HCT116 (cell line): ENCODE results near the gene GBX1. TPM values are rescaled to one million over a fixed set of nuclear protein-coding genes. Genes with fewer than 3 reads are reported as not detected.

ENCODE experiments used
- ATAC-seq: fragments of 200-7000 bp; cut with Tn5 transposase; 2 replicates; pipeline ENCODE4 v1.9.1; 2020; ENCODE audit warnings: mild to moderate bottlenecking, moderate library complexity
- BruUV-seq: library from RNA; stranded (reverse); fragments of 400-500 nt; replicated peaks from 2 replicates; lab custom pipeline; 2021; lab: Mats Ljungman, UMichigan
- CTCF ChIA-PET: fragments of 300-600 bp; sonication (Branson Sonifier 250); formaldehyde crosslinking; loops from one replicate; lab custom pipeline; 2021; ENCODE audit warnings: antibody characterized with exemption; lab: Charles Lee
- POLR2A ChIA-PET: fragments of 300-600, 350-600 bp; sonication (Branson Sonifier 250); formaldehyde crosslinking; loops from one replicate; lab custom pipeline; 2021; ENCODE audit warnings: antibody characterized with exemption; lab: Charles Lee
- RAD21 ChIA-PET, 2 experiments: fragments of 300-600 bp; sonication (Branson Sonifier 250); formaldehyde crosslinking; loops; one replicate each; lab custom pipeline; 2023; ENCODE audit warnings: low total read pairs in 2 of 2; ENCODE audit not compliant: uncharacterized antibody in 2 of 2, unreplicated experiment in 2 of 2, low non-redundant PET in 1 of 2; lab: Charles Lee
- DNase-seq: peaks from one replicate; pipeline ENCODE4 v3.0.0-alpha.2; 2010; ENCODE audit warnings: low read depth, low spot score
- H2AFZ ChIP-seq: fragments of 200-600 bp; shearing (Covaris generic), sonication (generic); 2 replicates; pipeline ENCODE4 v1.6.1; 2017; ENCODE audit warnings: low read depth, mixed run types, mixed read lengths, antibody characterized with exemption, low read length; ENCODE audit not compliant: poor library complexity, severe bottlenecking
- H3K27ac ChIP-seq: 2 replicates; pipeline ENCODE4 v1.5.1; 2012; ENCODE audit warnings: low read depth, low read length
- H3K27me3 ChIP-seq: fragments of 200-600 bp; sonication (generic); 2 replicates; pipeline ENCODE4 v1.6.1; 2016; ENCODE audit warnings: mixed run types, low read length, mixed read lengths; ENCODE audit not compliant: insufficient read depth
- H3K36me3 ChIP-seq, 2 experiments: fragments of 200-500 bp in 1 of 2; fragments of 200-600 bp in 1 of 2; sonication (Bioruptor generic) in 1 of 2; sonication (generic) in 1 of 2; 2 replicates each; pipeline versions ENCODE4 v1.5.1 to v1.6.1; 2014 to 2016; ENCODE audit warnings: low read length in 2 of 2, inconsistent platforms in 1 of 2, mixed read lengths in 1 of 2, mixed run types in 1 of 2; ENCODE audit not compliant: insufficient read depth in 2 of 2, control insufficient read depth in 1 of 2
- H3K4me1 ChIP-seq, 2 experiments: fragments of 200-600 bp in 1 of 2; sonication (generic) in 1 of 2; 2 replicates each; pipeline versions ENCODE4 v1.5.1 to v1.6.1; 2012 to 2017; ENCODE audit warnings: low read length in 2 of 2, inconsistent platforms in 1 of 2, mild to moderate bottlenecking in 1 of 2, mixed read lengths in 1 of 2, mixed run types in 1 of 2, moderate library complexity in 1 of 2; ENCODE audit not compliant: insufficient read depth in 2 of 2, control insufficient read depth in 1 of 2
- H3K4me2 ChIP-seq: fragments of 200-600 bp; sonication (generic); 2 replicates; pipeline ENCODE4 v1.6.1; 2017; ENCODE audit warnings: mixed run types, low read length, mixed read lengths
- H3K4me3 ChIP-seq, 2 experiments: fragments of 200-600 bp in 1 of 2; sonication (generic) in 1 of 2; replicated peaks in 1 of 2; 2 replicates each; pipeline ENCODE4 v1.5.1; 2011 to 2016; ENCODE audit warnings: low read length in 2 of 2, control low read depth in 1 of 2, low read depth in 1 of 2, mild to moderate bottlenecking in 1 of 2, mixed read lengths in 1 of 2, mixed run types in 1 of 2
- H3K79me2 ChIP-seq: fragments of 200-600 bp; sonication (generic); 2 replicates; pipeline ENCODE4 v1.6.1; 2017; ENCODE audit warnings: mild to moderate bottlenecking, mixed run types, low read length, moderate library complexity, mixed read lengths; ENCODE audit not compliant: insufficient read depth
- H3K9ac ChIP-seq: fragments of 200-600 bp; sonication (generic); 2 replicates; pipeline ENCODE4 v1.6.1; 2016; ENCODE audit warnings: low read length, mixed read lengths
- H3K9me2 ChIP-seq: fragments of 200-600 bp; sonication (generic), shearing (Covaris generic); 2 replicates; pipeline ENCODE4 v1.6.1; 2017; ENCODE audit warnings: mixed run types, mild to moderate bottlenecking, moderate library complexity; ENCODE audit not compliant: insufficient read depth
- H3K9me3 ChIP-seq, 2 experiments: fragments of 200-500 bp in 1 of 2; fragments of 200-600 bp in 1 of 2; sonication (Bioruptor generic) in 1 of 2; sonication (generic) in 1 of 2; 2 replicates each; pipeline ENCODE4 v1.6.1; 2014 to 2017; ENCODE audit warnings: low read length in 2 of 2, mixed read lengths in 2 of 2, inconsistent platforms in 1 of 2, low read depth in 1 of 2, mild to moderate bottlenecking in 1 of 2, mixed run types in 1 of 2, moderate library complexity in 1 of 2; ENCODE audit not compliant: control insufficient read depth in 1 of 2, insufficient read depth in 1 of 2
- H4K20me1 ChIP-seq: fragments of 200-600 bp; sonication (generic), shearing (Covaris generic); 2 replicates; pipeline ENCODE4 v1.6.1; 2017; ENCODE audit warnings: mixed run types, mild to moderate bottlenecking, moderate library complexity; ENCODE audit not compliant: insufficient read depth
- ATF3 ChIP-seq: IDR thresholded peaks from 2 replicates; pipeline ENCODE4 v1.6.1; 2012
- CBX3 ChIP-seq: IDR thresholded peaks from 2 replicates; pipeline ENCODE4 v1.6.1; 2012; ENCODE audit warnings: low read depth
- CEBPB ChIP-seq: IDR thresholded peaks from 2 replicates; pipeline ENCODE4 v1.6.1; 2012; ENCODE audit warnings: low read depth
- EGR1 ChIP-seq: IDR thresholded peaks from 2 replicates; pipeline ENCODE4 v1.6.1; 2012; ENCODE audit warnings: low read depth
- ELF1 ChIP-seq: IDR thresholded peaks from 2 replicates; pipeline ENCODE4 v1.6.1; 2012; ENCODE audit warnings: low read depth, borderline replicate concordance
- EZH2 ChIP-seq: fragments of 200-600 bp; sonication (generic); IDR thresholded peaks from 2 replicates; pipeline ENCODE4 v1.6.1; 2017; ENCODE audit warnings: antibody characterized with exemption, mixed run types
- EZH2phosphoT487 ChIP-seq: fragments of 200-600 bp; IDR thresholded peaks from 2 replicates; pipeline ENCODE4 v1.6.1; 2018; ENCODE audit warnings: antibody characterized with exemption, borderline replicate concordance
- JUND ChIP-seq: IDR thresholded peaks from 2 replicates; pipeline ENCODE4 v1.6.1; 2012
- SP1 ChIP-seq: IDR thresholded peaks from 2 replicates; pipeline ENCODE4 v1.6.1; 2012; ENCODE audit warnings: low read depth
- SRF ChIP-seq: IDR thresholded peaks from 2 replicates; pipeline ENCODE4 v1.6.1; 2012; ENCODE audit warnings: low read depth
- YY1 ChIP-seq: IDR thresholded peaks from 2 replicates; pipeline ENCODE4 v1.6.1; 2011; ENCODE audit warnings: low read length, low read depth, moderate library complexity, mild to moderate bottlenecking; ENCODE audit not compliant: insufficient replicate concordance; ENCODE audit errors: extremely low read depth
- ZFX ChIP-seq: fragments of 450-650 bp; IDR thresholded peaks from 2 replicates; pipeline ENCODE4 v1.6.1; 2017
- intact Hi-C: fragments of 100-400 bp; cut with micrococcal nuclease; formaldehyde crosslinking; loops from 2 replicates; pipeline ENCODE4 v1.10.0; 2022
- total RNA-seq: library from RNA; stranded (reverse); gene quantifications from one replicate; pipeline ENCODE4 v1.2.1, GENCODE V29; 2021; ENCODE audit not compliant: unreplicated experiment
- TF ChIP-seq, protein P1 (sequence below): IDR thresholded peaks from 2 replicates; pipeline ENCODE4 v1.6.1; 2011; ENCODE audit warnings: mild to moderate bottlenecking, low read length, moderate library complexity; ENCODE audit not compliant: insufficient replicate concordance; ENCODE audit errors: extremely low read depth

GBX1 gene
- total RNA-seq, 1 experiment from 2014 or later: 0.86 TPM

GRCh38 chr7:151109094-151110048 lies 58.1 kb downstream of the GBX1 start:
- H3K36me3 ChIP-seq: peaks cover 0 to 2% of the 10 kb centered on the region in 2 experiments; a peak in 1 of 4 replicates
- no peaks in the 10 kb centered on the region for H3K9me2 ChIP-seq
- RAD21 ChIA-PET: interaction anchor here in 1 of 2 experiments (1.3 kb wide), 1 partner anchor 100 kb away, joined by 3 read pairs; no protein-coding TSS in a partner anchor
- no TSS peak for BruUV-seq
- POLR2A ChIA-PET: interaction anchor here (1.3 kb wide), 1 partner anchor 15 kb away, joined by 4 read pairs; no protein-coding TSS in a partner anchor
- H3K27ac ChIP-seq: no peak overlapping the region
- no peaks in the 10 kb centered on the region; the same call in 1 of the 2 replicates for H4K20me1 ChIP-seq
- H3K27me3 ChIP-seq: no peaks in the 10 kb centered on the region
- no peak overlapping the region for H2AFZ ChIP-seq
- H3K79me2 ChIP-seq: peaks cover 81% of the 10 kb centered on the region
- DNase-seq (no peak), ATAC-seq (no peak)
- TF ChIP-seq SP1: no peak
- TF ChIP-seq JUND: no peak
- TF ChIP-seq YY1: no peak
- no peak for TF ChIP-seq CEBPB
- TF ChIP-seq SRF: no peak
- no peak for TF ChIP-seq EZH2
- no peak for TF ChIP-seq ELF1
- TF ChIP-seq ZFX: no peak
- CTCF ChIA-PET: interaction anchor here (0.6 to 4.5 kb wide), 9 partner anchors 11 to 149 kb away, joined by 3 to 25 read pairs (median 4); partner anchors contain the start of gene ABCB8
- H3K4me2 ChIP-seq: no peak overlapping the region
- no peak overlapping the region for H3K9ac ChIP-seq
- peaks cover 28 to 62% of the 10 kb centered on the region in 2 experiments for H3K4me1 ChIP-seq
- no peaks in the 10 kb centered on the region for H3K9me3 ChIP-seq
- no peak overlapping the region for H3K4me3 ChIP-seq
- intact Hi-C loops: loop anchor here (5.0 kb wide), 2 partner anchors 82 to 332 kb away; partner anchors contain the start of gene ABCB8

- Histone ChIP-seq H4K20me1 (no peaks in the 10 kb centered on the region; the same call in 1 of the 2 replicates), H3K9me2 (no peaks in the 10 kb centered on the region), H3K27me3 (no peaks in the 10 kb centered on the region), H2AFZ (no peak overlapping the region), H3K4me2 (no peak overlapping the region), H3K4me3 (no peak overlapping the region), H3K9ac (no peak overlapping the region), H3K9me3 (no peaks in the 10 kb centered on the region), H3K79me2 (peaks cover 81% of the 10 kb centered on the region), H3K36me3 (peaks cover 0 to 2% of the 10 kb centered on the region in 2 experiments; a peak in 1 of 4 replicates), H3K4me1 (peaks cover 15 to 47% of the 10 kb centered on the region in 2 experiments), H3K27ac (no peak overlapping the region)
- RAD21 ChIA-PET: no interaction called here
- intact Hi-C loops: no loop called here
- no TSS peak for BruUV-seq
- POLR2A ChIA-PET: interaction anchor here (1.1 kb wide), 1 partner anchor 98 kb away, joined by 3 read pairs; no protein-coding TSS in a partner anchor
- DNase-seq (no peak), ATAC-seq (no peak)
- CTCF ChIA-PET: interaction anchor here (1.5 kb wide), 1 partner anchor 46 kb away, joined by 8 read pairs; no protein-coding TSS in a partner anchor
- no peak for TF ChIP-seq CBX3
- TF ChIP-seq, protein P1, sequence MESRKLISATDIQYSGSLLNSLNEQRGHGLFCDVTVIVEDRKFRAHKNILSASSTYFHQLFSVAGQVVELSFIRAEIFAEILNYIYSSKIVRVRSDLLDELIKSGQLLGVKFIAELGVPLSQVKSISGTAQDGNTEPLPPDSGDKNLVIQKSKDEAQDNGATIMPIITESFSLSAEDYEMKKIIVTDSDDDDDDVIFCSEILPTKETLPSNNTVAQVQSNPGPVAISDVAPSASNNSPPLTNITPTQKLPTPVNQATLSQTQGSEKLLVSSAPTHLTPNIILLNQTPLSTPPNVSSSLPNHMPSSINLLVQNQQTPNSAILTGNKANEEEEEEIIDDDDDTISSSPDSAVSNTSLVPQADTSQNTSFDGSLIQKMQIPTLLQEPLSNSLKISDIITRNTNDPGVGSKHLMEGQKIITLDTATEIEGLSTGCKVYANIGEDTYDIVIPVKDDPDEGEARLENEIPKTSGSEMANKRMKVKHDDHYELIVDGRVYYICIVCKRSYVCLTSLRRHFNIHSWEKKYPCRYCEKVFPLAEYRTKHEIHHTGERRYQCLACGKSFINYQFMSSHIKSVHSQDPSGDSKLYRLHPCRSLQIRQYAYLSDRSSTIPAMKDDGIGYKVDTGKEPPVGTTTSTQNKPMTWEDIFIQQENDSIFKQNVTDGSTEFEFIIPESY: no peak
- no peak for TF ChIP-seq EZH2
- TF ChIP-seq EGR1: no peak
- no peak for TF ChIP-seq ATF3
- TF ChIP-seq CEBPB: no peak
- no peak for TF ChIP-seq EZH2phosphoT487
Observed at GRCh38 chr7:151107882-151108281, 59.6 kb downstream of the GBX1 start.
